Activated T-helper 2 cell treated with anti-CD3 and anti-CD28 coated beads, Interferon-gamma antibody, Interleukin-2, Interleukin-4, amounts not matched to agents 10 μg/mL and 5 μg/mL and 100 μg/mL, durations not matched to agents 14 hours and 24 hours and 36 hours (primary cell): ENCODE measurements around the gene ATP2C1. TPM values are rescaled to one million over a fixed set of nuclear protein-coding genes. Genes with fewer than 3 reads are reported as not detected.
"Not testable (repeated sequence)": the region's sequence is repeated elsewhere in the genome, so short reads cannot be mapped to it uniquely, and the experiment has no call there.

ENCODE experiments used
- DNase-seq: peaks from one replicate; pipeline ENCODE4 v3.0.0; 2021; ENCODE audit warnings: low spot score
- H3K27ac Mint-ChIP-seq: one replicate; pipeline ENCODE4 v1.8.0; 2021; ENCODE audit warnings: mixed read lengths
- H3K27me3 Mint-ChIP-seq: one replicate; pipeline ENCODE4 v1.8.0; 2021; ENCODE audit warnings: low read depth, mixed read lengths
- H3K36me3 Mint-ChIP-seq: one replicate; pipeline ENCODE4 v1.8.0; 2021; ENCODE audit warnings: low read depth, mixed read lengths
- H3K4me1 Mint-ChIP-seq: one replicate; pipeline ENCODE4 v1.8.0; 2021; ENCODE audit warnings: low read depth, mixed read lengths
- H3K4me3 Mint-ChIP-seq: one replicate; pipeline ENCODE4 v1.8.0; 2021; ENCODE audit warnings: low read depth, mild to moderate bottlenecking, moderate library complexity, mixed read lengths
- H3K9me3 Mint-ChIP-seq: one replicate; pipeline ENCODE4 v1.8.0; 2021; ENCODE audit warnings: mixed read lengths
- intact Hi-C: fragments of 100-400 bp; cut with micrococcal nuclease; formaldehyde crosslinking; loops from one replicate; pipeline ENCODE4 v1.15.1; 2023
- total RNA-seq: library from RNA; stranded (reverse); gene quantifications from 2 replicates; pipeline ENCODE4 v1.2.3, GENCODE V29; 2022

ATP2C1 gene
- total RNA-seq, 1 donor from 2014 or later: 63.7 TPM

GRCh38 chr3:131018970-131019369, 125.1 kb downstream of the ATP2C1 start:
- H3K9me3 Mint-ChIP-seq: no peaks in the 10 kb centered on the region
- H3K27me3 Mint-ChIP-seq: no peaks in the 10 kb centered on the region
- no peak overlapping the region for H3K27ac Mint-ChIP-seq
- no peak overlapping the region for H3K4me3 Mint-ChIP-seq
- intact Hi-C loops: no loop called here
- H3K36me3 Mint-ChIP-seq: peaks cover 55% of the 10 kb centered on the region
- H3K4me1 Mint-ChIP-seq: peaks cover 21% of the 10 kb centered on the region
- no peak for DNase-seq

DNA sequence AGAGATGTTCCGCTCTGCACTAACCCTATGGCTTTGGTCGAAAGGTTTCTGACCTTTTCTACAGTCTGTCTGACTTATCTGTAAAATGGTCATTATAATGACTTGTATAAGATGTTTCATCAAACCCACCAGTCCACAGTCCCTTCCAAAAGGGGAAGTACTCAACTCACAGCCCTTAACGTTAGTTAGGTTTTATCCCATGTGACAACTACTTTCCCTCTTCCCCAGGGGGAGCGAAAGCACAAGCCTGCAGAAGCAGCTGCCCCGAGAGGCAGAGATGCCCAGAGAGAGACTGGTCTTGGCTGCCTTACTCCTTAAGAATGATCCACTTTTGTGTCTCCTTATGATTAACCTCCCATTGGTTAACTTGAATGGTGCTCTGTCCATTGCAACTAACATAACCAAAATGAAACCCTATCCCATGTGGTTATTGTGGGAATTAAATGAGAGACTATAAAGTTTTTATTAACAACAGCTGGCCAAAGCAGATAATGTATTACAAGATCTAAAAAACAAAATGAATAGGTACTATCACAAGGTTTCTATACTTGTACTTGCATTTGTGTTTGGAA, 126.3 kb downstream of the ATP2C1 start:
- Mint-ChIP-seq H3K27me3 (no peaks in the 10 kb centered on the region), H3K27ac (no peak overlapping the region), H3K4me1 (peaks cover 33% of the 10 kb centered on the region), H3K4me3 (no peak overlapping the region), H3K9me3 (no peaks in the 10 kb centered on the region), H3K36me3 (peaks cover 60% of the 10 kb centered on the region)
- intact Hi-C loops: no loop called here
- DNase-seq: no peak

- Mint-ChIP-seq H3K36me3 (peaks cover 38% of the 10 kb centered on the region), H3K9me3 (no peaks in the 10 kb centered on the region), H3K4me3 (peak overlapping the region; percentile 88), H3K4me1 (peaks cover 43% of the 10 kb centered on the region), H3K27me3 (no peaks in the 10 kb centered on the region), H3K27ac (peak overlapping the region; percentile 93)
- intact Hi-C loops: loop anchor here (5.0 kb wide), 4 partner anchors 118 to 1007 kb away; partner anchors contain the start of gene ATP2C1
- no peak for DNase-seq
Observed at GRCh38 chr3:131025539-131025938, 131.7 kb downstream of the ATP2C1 start.

DNA sequence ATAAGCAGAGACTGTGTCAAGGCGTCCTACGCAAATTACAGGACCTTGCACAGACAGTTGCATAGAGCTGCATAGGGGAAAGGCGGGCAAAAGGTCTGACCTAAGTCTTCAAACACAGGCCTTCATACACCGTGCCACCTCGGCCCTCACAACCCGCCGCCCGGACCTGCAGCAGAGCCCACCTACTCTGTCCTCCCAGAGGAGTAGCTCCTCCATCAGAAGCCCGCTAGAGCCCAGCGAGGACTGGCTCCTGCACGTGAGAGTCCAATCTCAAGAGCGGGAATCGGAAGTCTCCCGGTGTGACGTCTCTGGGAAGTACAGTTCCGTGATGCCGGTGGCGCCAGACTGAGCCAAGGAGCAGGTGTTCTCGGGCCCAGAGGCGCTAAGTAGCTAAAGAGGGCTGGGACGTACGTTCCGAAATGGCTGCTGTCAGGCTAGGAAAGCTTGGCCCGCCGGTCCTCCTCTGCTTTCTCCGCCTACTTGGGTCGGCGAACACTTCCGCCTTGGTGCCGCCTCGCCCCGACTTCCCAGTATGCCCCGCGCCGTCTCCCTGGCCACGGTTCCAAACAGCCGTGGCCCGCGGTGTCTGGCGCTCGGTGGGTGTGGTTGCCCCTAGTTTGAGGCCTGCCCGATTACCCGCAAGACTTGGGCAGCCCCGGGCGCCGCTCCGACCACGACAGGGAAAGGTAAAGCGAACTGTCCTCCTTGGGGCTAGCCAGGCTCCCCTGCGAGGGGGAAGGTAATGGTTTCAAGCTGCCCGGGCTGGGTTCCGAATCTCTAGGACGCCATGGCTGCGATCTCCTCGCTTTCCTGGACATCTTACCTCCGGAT, 132.7 kb downstream of the ATP2C1 start, which contains the start of the genes ASTE1 and NEK11:
Gene ASTE1 (minus strand): TSS at position 505 of the 831 bp plus-strand sequence. CDS start 1,519 bp downstream, outside the sequence.
Gene NEK11 (plus strand): TSS at position 557 of the 831 bp plus-strand sequence. CDS start 2,832 bp downstream, outside the sequence.
- Mint-ChIP-seq H3K4me1 (peaks cover 34% of the 10 kb centered on the region), H3K27ac (peak within 1 kb of the TSS; percentile 93), H3K27me3 (peaks cover 4% of the 10 kb centered on the region), H3K4me3 (peak within 1 kb of the TSS; percentile 88), H3K9me3 (no peaks in the 10 kb centered on the region), H3K36me3 (peaks cover 28% of the 10 kb centered on the region)
- peak; percentile 89 for DNase-seq
- intact Hi-C loops: loop anchor here (1.0 to 5.0 kb wide), 6 partner anchors 119 to 1006 kb away; partner anchors contain the start of genes ATP2C1 and PIK3R4

- no peak for DNase-seq
- H3K27ac Mint-ChIP-seq: no peak overlapping the region
- no peaks in the 10 kb centered on the region for H3K9me3 Mint-ChIP-seq
- H3K4me1 Mint-ChIP-seq: peaks cover 28% of the 10 kb centered on the region
- H3K4me3 Mint-ChIP-seq: no peak overlapping the region
- intact Hi-C loops: loop anchor here (5.0 kb wide), 4 partner anchors 122 to 1003 kb away; partner anchors contain the start of gene ATP2C1
- H3K27me3 Mint-ChIP-seq: peaks cover 5% of the 10 kb centered on the region
- peaks cover 20% of the 10 kb centered on the region for H3K36me3 Mint-ChIP-seq
Observed at GRCh38 chr3:131028844-131029243, 135.0 kb downstream of the ATP2C1 start.

DNA sequence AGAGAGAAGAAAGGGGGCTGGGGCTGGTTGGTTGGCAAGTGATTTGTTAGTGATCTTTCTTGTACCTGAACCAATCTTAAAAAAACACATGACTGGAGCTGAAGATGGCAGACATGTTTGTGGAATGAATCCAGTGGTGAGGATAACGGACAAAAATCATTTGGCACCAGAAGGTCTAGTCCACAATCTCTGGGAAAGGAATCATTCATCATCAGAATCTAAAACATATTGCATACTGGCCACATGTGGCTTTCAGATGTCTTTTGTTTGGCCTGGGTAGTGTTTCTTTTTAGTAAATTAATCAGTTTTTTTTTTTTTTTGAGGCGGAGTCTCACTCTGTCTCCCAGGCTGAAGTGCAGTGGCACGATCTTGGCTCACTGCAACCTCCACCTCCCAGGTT, 137.8 kb downstream of the ATP2C1 start:
- H3K27ac Mint-ChIP-seq: no peak overlapping the region
- H3K9me3 Mint-ChIP-seq: no peaks in the 10 kb centered on the region
- H3K36me3 Mint-ChIP-seq: no peaks in the 10 kb centered on the region
- H3K4me3 Mint-ChIP-seq: no peak overlapping the region
- H3K27me3 Mint-ChIP-seq: peaks cover 8% of the 10 kb centered on the region
- H3K4me1 Mint-ChIP-seq: peaks cover 8% of the 10 kb centered on the region
- no peak for DNase-seq
- intact Hi-C loops: no loop called here

GRCh38 chr3:131033480-131034080, 139.7 kb downstream of the ATP2C1 start:
- H3K27me3 Mint-ChIP-seq: peaks cover 8% of the 10 kb centered on the region
- H3K36me3 Mint-ChIP-seq: no peaks in the 10 kb centered on the region
- no peak for DNase-seq
- no peak overlapping the region for H3K4me3 Mint-ChIP-seq
- H3K4me1 Mint-ChIP-seq: peaks cover 1% of the 10 kb centered on the region
- H3K27ac Mint-ChIP-seq: no peak overlapping the region
- no peaks in the 10 kb centered on the region for H3K9me3 Mint-ChIP-seq
- intact Hi-C loops: no loop called here

DNA sequence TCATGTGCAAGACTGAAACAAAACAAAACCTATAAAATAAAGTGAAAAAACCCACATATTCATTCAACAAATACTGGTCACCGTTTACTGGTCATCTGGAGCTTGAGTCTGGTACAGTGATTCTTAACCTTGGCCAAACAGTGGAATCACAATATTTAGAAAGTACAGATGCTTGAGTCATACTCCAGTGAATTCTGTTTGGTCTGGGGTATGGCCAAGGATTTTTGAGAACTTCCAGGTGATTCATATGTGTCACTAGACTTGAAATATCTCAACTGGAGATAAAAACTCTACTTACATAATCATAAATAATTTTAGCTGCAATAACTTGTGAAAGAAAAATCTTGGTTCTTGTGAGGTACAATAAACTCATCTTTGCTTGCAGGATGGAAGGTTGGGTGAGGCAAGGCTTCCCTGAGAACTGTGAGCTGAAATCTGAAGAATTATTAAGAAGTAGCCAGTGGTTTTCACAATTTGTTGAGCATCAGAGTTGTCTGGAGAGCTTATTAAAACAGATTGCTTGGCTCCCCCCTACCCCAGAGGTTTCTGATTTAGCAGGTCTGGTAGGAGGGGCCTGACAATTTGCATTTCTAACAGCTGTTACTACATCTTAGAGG, 142.4 kb downstream of the ATP2C1 start:
- Mint-ChIP-seq H3K9me3 (peaks cover 5% of the 10 kb centered on the region), H3K4me3 (no peak overlapping the region), H3K4me1 (peaks cover 13% of the 10 kb centered on the region), H3K36me3 (peaks cover 2% of the 10 kb centered on the region), H3K27ac (no peak overlapping the region), H3K27me3 (peaks cover 7% of the 10 kb centered on the region)
- intact Hi-C loops: loop anchor here (5.0 kb wide), 1 partner anchor 756 kb away; no protein-coding TSS in a partner anchor
- no peak for DNase-seq

- no peak overlapping the region for H3K4me3 Mint-ChIP-seq
- peaks cover 10% of the 10 kb centered on the region for H3K9me3 Mint-ChIP-seq
- DNase-seq: no peak
- intact Hi-C loops: loop anchor here (5.0 kb wide), 1 partner anchor 755 kb away; no protein-coding TSS in a partner anchor
- peaks cover 3% of the 10 kb centered on the region for H3K27me3 Mint-ChIP-seq
- no peak overlapping the region for H3K27ac Mint-ChIP-seq
- peaks cover 5% of the 10 kb centered on the region for H3K36me3 Mint-ChIP-seq
- peaks cover 17% of the 10 kb centered on the region for H3K4me1 Mint-ChIP-seq
Observed at GRCh38 chr3:131036986-131037385, 143.1 kb downstream of the ATP2C1 start.

DNA sequence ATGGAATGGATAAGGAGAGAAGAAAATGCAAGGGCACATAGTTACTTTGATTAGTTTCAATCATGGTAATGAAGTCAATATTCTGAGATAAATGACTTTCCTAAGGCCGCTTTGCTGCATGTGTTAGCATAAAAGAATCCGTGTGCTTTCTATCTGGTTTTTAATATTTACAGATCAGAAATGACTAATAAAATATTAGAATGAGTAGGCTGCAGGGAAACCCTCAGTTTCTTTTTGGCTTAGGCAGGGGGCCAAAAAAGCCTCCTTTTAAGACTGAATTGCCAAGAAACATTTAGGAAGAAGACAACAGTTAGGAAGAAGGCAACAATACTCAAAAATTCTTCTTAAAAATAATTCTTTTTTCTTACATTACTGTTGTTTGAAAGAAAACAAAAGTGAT, 144.4 kb downstream of the ATP2C1 start:
- DNase-seq: no peak
- peaks cover 12% of the 10 kb centered on the region for H3K9me3 Mint-ChIP-seq
- intact Hi-C loops: loop anchor here (5.0 kb wide), 1 partner anchor 754 kb away; no protein-coding TSS in a partner anchor
- peaks cover 8% of the 10 kb centered on the region for H3K36me3 Mint-ChIP-seq
- H3K4me3 Mint-ChIP-seq: no peak overlapping the region
- H3K27ac Mint-ChIP-seq: no peak overlapping the region
- H3K27me3 Mint-ChIP-seq: peaks cover 5% of the 10 kb centered on the region
- peaks cover 17% of the 10 kb centered on the region for H3K4me1 Mint-ChIP-seq

GRCh38 chr3:131042271-131042985, 148.5 kb downstream of the ATP2C1 start:
- Mint-ChIP-seq H3K36me3 (peaks cover 21% of the 10 kb centered on the region), H3K27me3 (peaks cover 21% of the 10 kb centered on the region), H3K9me3 (peaks cover 34% of the 10 kb centered on the region), H3K4me1 (peaks cover 17% of the 10 kb centered on the region)
- H3K4me3 Mint-ChIP-seq, H3K27ac Mint-ChIP-seq, intact Hi-C loops: not testable (repeated sequence)
- peak; percentile 35 for DNase-seq

DNA sequence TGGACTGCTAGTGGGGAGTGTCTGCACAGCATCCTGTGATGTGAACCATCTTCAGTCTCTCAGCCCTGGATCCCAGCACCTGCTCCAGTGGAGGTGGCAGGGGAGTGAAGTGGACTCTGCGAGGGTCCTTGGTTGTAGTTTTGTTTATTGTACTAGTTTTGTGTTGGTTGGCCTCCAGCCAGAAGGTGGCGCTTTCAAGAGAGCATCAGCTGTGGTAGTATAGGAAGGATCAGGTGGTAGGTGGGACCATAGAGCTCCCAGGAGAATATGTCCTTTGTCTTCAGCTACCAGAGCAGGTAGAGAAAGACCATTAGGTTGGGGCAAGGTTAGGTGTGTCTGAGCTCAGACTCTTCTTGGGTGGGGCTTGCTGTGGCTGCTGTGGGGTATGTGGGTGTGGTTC, 153.7 kb downstream of the ATP2C1 start:
- peaks cover 25% of the 10 kb centered on the region for H3K9me3 Mint-ChIP-seq
- intact Hi-C loops: no loop called here
- no peak overlapping the region for H3K27ac Mint-ChIP-seq
- peaks cover 21% of the 10 kb centered on the region for H3K27me3 Mint-ChIP-seq
- peaks cover 16% of the 10 kb centered on the region for H3K36me3 Mint-ChIP-seq
- no peak for DNase-seq
- no peaks in the 10 kb centered on the region for H3K4me1 Mint-ChIP-seq
- no peak overlapping the region for H3K4me3 Mint-ChIP-seq
